GM23338 (cell line): ENCODE measurements around the gene ANKRD53. TPM values are rescaled to one million over a fixed set of nuclear protein-coding genes. Genes with fewer than 3 reads are reported as not detected.

ENCODE experiments used
- CREB1 ChIP-seq: fragments of 250-450 bp; sonication (Bioruptor Pico); IDR thresholded peaks from 2 replicates; pipeline ENCODE4 v1.5.0; 2020; ENCODE audit warnings: low read depth, mild to moderate bottlenecking, moderate library complexity
- EZH2phosphoT487 ChIP-seq: fragments of 200-600 bp; sonication (generic); IDR thresholded peaks from one replicate; pipeline ENCODE4 v1.8.1; 2018; ENCODE audit warnings: antibody characterized with exemption; ENCODE audit not compliant: unreplicated experiment
- JUNB ChIP-seq: IDR thresholded peaks from one replicate; pipeline ENCODE4 v1.6.1; 2016; ENCODE audit warnings: antibody characterized with exemption; ENCODE audit not compliant: unreplicated experiment
- REST ChIP-seq: IDR thresholded peaks from one replicate; pipeline ENCODE4 v1.6.1; 2018; ENCODE audit warnings: antibody characterized with exemption; ENCODE audit not compliant: unreplicated experiment
- ZNF114 ChIP-seq: fragments of 250-450 bp; sonication (Bioruptor Pico); IDR thresholded peaks from 2 replicates; pipeline ENCODE4 v1.5.0; 2020; ENCODE audit warnings: mild to moderate bottlenecking, moderate library complexity
- polyA plus RNA-seq: library from polyadenylated mRNA; unstranded; fragments of >200 nt; fragmentation: Nextera tagmentation; extraction: Ambion mirVana; gene quantifications from 2 replicates; pipeline ENCODE4 v1.2.1, GENCODE V29; 2016
- total RNA-seq: library from RNA; depleted of rRNA; stranded (reverse); fragments of >200 nt; shearing (Covaris generic); gene quantifications from 2 replicates; pipeline ENCODE4 v1.2.3, GENCODE V29; 2014
- TF ChIP-seq, protein P1 (sequence below): fragments of 250-450 bp; sonication (Bioruptor Pico); IDR thresholded peaks from 2 replicates; pipeline ENCODE4 v1.5.0; 2020; ENCODE audit warnings: mild to moderate bottlenecking, moderate library complexity
- TF ChIP-seq, protein P2 (sequence below), 2 experiments: fragments of 200-600 bp in 1 of 2; sonication (generic) in 1 of 2; conservative IDR thresholded peaks; 2 replicates each; pipeline versions ENCODE4 v1.5.1 to v1.6.1; 2016 to 2017; ENCODE audit warnings: antibody characterized with exemption in 2 of 2, low read depth in 2 of 2, mild to moderate bottlenecking in 2 of 2, moderate library complexity in 1 of 2

Gene ANKRD53
- total and polyA plus RNA-seq, 2 experiments from 2014 or later = 0.32 to 0.73 TPM

GRCh38 chr2:70988726-70989648 is 10.6 kb downstream of the ANKRD53 start (continued):
- TF ChIP-seq, protein P1, sequence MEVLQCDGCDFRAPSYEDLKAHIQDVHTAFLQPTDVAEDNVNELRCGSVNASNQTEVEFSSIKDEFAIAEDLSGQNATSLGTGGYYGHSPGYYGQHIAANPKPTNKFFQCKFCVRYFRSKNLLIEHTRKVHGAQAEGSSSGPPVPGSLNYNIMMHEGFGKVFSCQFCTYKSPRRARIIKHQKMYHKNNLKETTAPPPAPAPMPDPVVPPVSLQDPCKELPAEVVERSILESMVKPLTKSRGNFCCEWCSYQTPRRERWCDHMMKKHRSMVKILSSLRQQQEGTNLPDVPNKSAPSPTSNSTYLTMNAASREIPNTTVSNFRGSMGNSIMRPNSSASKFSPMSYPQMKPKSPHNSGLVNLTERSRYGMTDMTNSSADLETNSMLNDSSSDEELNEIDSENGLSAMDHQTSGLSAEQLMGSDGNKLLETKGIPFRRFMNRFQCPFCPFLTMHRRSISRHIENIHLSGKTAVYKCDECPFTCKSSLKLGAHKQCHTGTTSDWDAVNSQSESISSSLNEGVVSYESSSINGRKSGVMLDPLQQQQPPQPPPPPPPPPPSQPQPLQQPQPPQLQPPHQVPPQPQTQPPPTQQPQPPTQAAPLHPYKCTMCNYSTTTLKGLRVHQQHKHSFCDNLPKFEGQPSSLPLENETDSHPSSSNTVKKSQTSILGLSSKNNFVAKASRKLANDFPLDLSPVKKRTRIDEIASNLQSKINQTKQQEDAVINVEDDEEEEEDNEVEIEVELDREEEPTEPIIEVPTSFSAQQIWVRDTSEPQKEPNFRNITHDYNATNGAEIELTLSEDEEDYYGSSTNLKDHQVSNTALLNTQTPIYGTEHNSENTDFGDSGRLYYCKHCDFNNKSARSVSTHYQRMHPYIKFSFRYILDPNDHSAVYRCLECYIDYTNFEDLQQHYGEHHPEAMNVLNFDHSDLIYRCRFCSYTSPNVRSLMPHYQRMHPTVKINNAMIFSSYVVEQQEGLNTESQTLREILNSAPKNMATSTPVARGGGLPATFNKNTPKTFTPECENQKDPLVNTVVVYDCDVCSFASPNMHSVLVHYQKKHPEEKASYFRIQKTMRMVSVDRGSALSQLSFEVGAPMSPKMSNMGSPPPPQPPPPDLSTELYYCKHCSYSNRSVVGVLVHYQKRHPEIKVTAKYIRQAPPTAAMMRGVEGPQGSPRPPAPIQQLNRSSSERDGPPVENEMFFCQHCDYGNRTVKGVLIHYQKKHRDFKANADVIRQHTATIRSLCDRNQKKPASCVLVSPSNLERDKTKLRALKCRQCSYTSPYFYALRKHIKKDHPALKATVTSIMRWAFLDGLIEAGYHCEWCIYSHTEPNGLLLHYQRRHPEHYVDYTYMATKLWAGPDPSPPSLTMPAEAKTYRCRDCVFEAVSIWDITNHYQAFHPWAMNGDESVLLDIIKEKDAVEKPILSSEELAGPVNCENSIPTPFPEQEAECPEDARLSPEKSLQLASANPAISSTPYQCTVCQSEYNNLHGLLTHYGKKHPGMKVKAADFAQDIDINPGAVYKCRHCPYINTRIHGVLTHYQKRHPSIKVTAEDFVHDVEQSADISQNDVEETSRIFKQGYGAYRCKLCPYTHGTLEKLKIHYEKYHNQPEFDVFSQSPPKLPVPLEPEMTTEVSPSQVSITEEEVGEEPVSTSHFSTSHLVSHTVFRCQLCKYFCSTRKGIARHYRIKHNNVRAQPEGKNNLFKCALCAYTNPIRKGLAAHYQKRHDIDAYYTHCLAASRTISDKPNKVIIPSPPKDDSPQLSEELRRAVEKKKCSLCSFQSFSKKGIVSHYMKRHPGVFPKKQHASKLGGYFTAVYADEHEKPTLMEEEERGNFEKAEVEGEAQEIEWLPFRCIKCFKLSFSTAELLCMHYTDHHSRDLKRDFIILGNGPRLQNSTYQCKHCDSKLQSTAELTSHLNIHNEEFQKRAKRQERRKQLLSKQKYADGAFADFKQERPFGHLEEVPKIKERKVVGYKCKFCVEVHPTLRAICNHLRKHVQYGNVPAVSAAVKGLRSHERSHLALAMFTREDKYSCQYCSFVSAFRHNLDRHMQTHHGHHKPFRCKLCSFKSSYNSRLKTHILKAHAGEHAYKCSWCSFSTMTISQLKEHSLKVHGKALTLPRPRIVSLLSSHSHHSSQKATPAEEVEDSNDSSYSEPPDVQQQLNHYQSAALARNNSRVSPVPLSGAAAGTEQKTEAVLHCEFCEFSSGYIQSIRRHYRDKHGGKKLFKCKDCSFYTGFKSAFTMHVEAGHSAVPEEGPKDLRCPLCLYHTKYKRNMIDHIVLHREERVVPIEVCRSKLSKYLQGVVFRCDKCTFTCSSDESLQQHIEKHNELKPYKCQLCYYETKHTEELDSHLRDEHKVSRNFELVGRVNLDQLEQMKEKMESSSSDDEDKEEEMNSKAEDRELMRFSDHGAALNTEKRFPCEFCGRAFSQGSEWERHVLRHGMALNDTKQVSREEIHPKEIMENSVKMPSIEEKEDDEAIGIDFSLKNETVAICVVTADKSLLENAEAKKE = no peak
- TF ChIP-seq ZNF114 (CRISPR knock-in tag) (no peak), EZH2phosphoT487 (no peak), JUNB (no peak), CREB1 (CRISPR knock-in tag) (no peak), REST (no peak)
- TF ChIP-seq, protein P2, sequence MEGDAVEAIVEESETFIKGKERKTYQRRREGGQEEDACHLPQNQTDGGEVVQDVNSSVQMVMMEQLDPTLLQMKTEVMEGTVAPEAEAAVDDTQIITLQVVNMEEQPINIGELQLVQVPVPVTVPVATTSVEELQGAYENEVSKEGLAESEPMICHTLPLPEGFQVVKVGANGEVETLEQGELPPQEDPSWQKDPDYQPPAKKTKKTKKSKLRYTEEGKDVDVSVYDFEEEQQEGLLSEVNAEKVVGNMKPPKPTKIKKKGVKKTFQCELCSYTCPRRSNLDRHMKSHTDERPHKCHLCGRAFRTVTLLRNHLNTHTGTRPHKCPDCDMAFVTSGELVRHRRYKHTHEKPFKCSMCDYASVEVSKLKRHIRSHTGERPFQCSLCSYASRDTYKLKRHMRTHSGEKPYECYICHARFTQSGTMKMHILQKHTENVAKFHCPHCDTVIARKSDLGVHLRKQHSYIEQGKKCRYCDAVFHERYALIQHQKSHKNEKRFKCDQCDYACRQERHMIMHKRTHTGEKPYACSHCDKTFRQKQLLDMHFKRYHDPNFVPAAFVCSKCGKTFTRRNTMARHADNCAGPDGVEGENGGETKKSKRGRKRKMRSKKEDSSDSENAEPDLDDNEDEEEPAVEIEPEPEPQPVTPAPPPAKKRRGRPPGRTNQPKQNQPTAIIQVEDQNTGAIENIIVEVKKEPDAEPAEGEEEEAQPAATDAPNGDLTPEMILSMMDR (conservative IDR thresholded peaks at IDR 0.05; ENCODE audit: low read depth in 2 of 2) = no peak
